NCI-H1930 (cell line): ENCODE measurements around the gene ALDH1A3.
A peak's percentile ranks its signal among the peaks of the same experiment; 100 is the strongest.
"Not testable (repeated sequence)": the region's sequence is repeated elsewhere in the genome, so short reads cannot be mapped to it uniquely, and the experiment has no call there.

Experiments
- DNase-seq, 2 experiments: peaks; one replicate each; lab custom pipeline; 2025; lab: John Stamatoyannopoulos, UW

Gene ALDH1A3

GRCh38 chr15:100879464-100880138, at the start of gene ALDH1A3:
TSS of gene ALDH1A3 (plus strand) at chr15:100879831. CDS start at chr15:100879908, 77 bp downstream.
- no peak for DNase-seq

GRCh38 chr15:100831467-100831866, 48.2 kb upstream of the ALDH1A3 start:
- no peak for DNase-seq

- DNase-seq, result no peak
Measured at GRCh38 chr15:100832149-100832942, 47.3 kb upstream of the ALDH1A3 start.

GRCh38 chr15:100833417-100834389, 45.9 kb upstream of the ALDH1A3 start:
- no peak for DNase-seq

GRCh38 chr15:100834731-100835130, 44.9 kb upstream of the ALDH1A3 start:
- DNase-seq, result no peak

GRCh38 chr15:100835636-100836035, 44.0 kb upstream of the ALDH1A3 start:
- DNase-seq, result no peak

GRCh38 chr15:100836501-100836900, 43.1 kb upstream of the ALDH1A3 start:
- DNase-seq, result no peak

GRCh38 chr15:100841426-100841825, 38.2 kb upstream of the ALDH1A3 start:
- DNase-seq, result no peak

- DNase-seq, result no peak
Measured at GRCh38 chr15:100842756-100843730, 36.6 kb upstream of the ALDH1A3 start.

GRCh38 chr15:100844167-100844566, 35.5 kb upstream of the ALDH1A3 start:
- DNase-seq, result no peak

GRCh38 chr15:100844778-100845177, 34.9 kb upstream of the ALDH1A3 start:
- DNase-seq, result no peak

GRCh38 chr15:100847194-100847593, 32.4 kb upstream of the ALDH1A3 start:
- DNase-seq, result no peak

GRCh38 chr15:100849021-100849854, 30.4 kb upstream of the ALDH1A3 start:
- peak; percentile 55 to 71 for DNase-seq

GRCh38 chr15:100849855-100850218, 29.8 kb upstream of the ALDH1A3 start:
- no peak for DNase-seq

- DNase-seq, result not testable (repeated sequence)
Measured at GRCh38 chr15:100851428-100852015, 28.1 kb upstream of the ALDH1A3 start.

- no peak for DNase-seq
Measured at GRCh38 chr15:100852630-100853029, 27.0 kb upstream of the ALDH1A3 start.

- DNase-seq, result no peak
Measured at GRCh38 chr15:100853676-100854440, 25.8 kb upstream of the ALDH1A3 start.

GRCh38 chr15:100856867-100857266, 22.8 kb upstream of the ALDH1A3 start:
- DNase-seq, result no peak

- DNase-seq, result no peak
Measured at GRCh38 chr15:100858294-100858693, 21.3 kb upstream of the ALDH1A3 start.
